ENCODE data around the gene TCF12.

DNA sequence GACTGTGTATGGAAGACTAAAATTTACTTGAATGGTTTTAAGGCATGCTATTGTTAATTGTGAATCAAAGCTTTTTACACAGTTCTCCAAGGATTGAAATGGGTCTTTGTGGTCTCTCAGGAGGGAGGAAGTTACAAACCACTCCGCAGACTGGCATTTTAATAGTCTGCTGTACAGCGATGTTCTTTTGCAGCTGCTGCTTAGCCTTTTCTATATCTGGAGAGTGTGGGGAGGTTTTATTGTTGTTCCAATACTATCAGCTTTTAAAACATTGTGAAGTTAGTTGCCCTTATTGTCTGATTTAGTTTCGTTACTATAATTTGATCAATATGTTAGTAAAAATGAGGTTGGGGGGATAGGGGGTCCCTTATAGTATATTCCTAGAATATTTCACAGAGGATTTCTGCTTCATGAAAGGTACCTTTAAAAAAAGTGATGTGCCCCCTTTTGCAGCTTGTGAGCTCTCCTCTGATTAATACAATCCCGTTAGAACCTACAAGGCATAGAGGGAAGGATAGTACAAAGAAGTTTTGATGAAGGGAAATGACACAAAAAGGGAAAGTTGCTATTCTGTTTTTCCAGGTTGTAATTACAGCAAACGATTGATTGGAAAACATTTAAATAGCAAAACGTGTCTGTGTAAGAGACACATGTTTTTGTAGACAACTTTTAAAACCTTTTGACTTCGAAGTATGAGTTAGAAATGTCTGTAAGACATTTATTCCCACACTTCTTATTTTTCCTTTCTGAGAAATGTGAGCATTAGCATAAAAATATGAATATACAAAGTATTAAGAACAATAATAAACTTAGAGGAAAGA lies 299.5 kb downstream of the TCF12 start:
- no peak for TF ChIP-seq EP300 (IDR thresholded peaks at IDR 0.05)
- TF ChIP-seq, protein P1, sequence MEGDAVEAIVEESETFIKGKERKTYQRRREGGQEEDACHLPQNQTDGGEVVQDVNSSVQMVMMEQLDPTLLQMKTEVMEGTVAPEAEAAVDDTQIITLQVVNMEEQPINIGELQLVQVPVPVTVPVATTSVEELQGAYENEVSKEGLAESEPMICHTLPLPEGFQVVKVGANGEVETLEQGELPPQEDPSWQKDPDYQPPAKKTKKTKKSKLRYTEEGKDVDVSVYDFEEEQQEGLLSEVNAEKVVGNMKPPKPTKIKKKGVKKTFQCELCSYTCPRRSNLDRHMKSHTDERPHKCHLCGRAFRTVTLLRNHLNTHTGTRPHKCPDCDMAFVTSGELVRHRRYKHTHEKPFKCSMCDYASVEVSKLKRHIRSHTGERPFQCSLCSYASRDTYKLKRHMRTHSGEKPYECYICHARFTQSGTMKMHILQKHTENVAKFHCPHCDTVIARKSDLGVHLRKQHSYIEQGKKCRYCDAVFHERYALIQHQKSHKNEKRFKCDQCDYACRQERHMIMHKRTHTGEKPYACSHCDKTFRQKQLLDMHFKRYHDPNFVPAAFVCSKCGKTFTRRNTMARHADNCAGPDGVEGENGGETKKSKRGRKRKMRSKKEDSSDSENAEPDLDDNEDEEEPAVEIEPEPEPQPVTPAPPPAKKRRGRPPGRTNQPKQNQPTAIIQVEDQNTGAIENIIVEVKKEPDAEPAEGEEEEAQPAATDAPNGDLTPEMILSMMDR (IDR thresholded peaks at IDR 0.05), result no peak
- TF ChIP-seq POLR2A (IDR thresholded peaks at IDR 0.05; ENCODE audit: low read depth), result no peak

Measured in esophagus muscularis mucosa (tissue), 4 donors.